ENCODE data around the gene SLC24A3.
A peak's percentile ranks its signal among the peaks of the same experiment; 100 is the strongest.
"Not testable (repeated sequence)": the region's sequence is repeated elsewhere in the genome, so short reads cannot be mapped to it uniquely, and the experiment has no call there.

SLC24A3 gene

GRCh38 chr20:19615629-19616028 is 403.2 kb downstream of the SLC24A3 start:
- no peak for DNase-seq

- DNase-seq = no peak
Observed at GRCh38 chr20:19616081-19616480, 403.6 kb downstream of the SLC24A3 start.

GRCh38 chr20:19616620-19617019 is 404.2 kb downstream of the SLC24A3 start:
- no peak for DNase-seq

GRCh38 chr20:19617256-19617655 is 404.8 kb downstream of the SLC24A3 start:
- DNase-seq = no peak

- no peak for DNase-seq
Observed at GRCh38 chr20:19618711-19619110, 406.3 kb downstream of the SLC24A3 start.

GRCh38 chr20:19619904-19620430 is 407.5 kb downstream of the SLC24A3 start:
- no peak for DNase-seq

GRCh38 chr20:19620446-19620845 is 408.0 kb downstream of the SLC24A3 start:
- no peak for DNase-seq

- DNase-seq = no peak
Observed at GRCh38 chr20:19621072-19621471, 408.6 kb downstream of the SLC24A3 start.

- DNase-seq = no peak
Observed at GRCh38 chr20:19624221-19624965, 412.0 kb downstream of the SLC24A3 start.

- DNase-seq = no peak
Observed at GRCh38 chr20:19625426-19625825, 413.0 kb downstream of the SLC24A3 start.

GRCh38 chr20:19626896-19627295 is 414.5 kb downstream of the SLC24A3 start:
- no peak for DNase-seq

GRCh38 chr20:19628570-19629134 is 416.2 kb downstream of the SLC24A3 start:
- DNase-seq = no peak

GRCh38 chr20:19631410-19631809 is 419.0 kb downstream of the SLC24A3 start:
- no peak for DNase-seq

GRCh38 chr20:19633985-19634384 is 421.5 kb downstream of the SLC24A3 start:
- DNase-seq = no peak

GRCh38 chr20:19639471-19640045 is 427.1 kb downstream of the SLC24A3 start:
- DNase-seq = not testable (repeated sequence)

- DNase-seq = no peak
Observed at GRCh38 chr20:19642860-19643259, 430.4 kb downstream of the SLC24A3 start.

- no peak for DNase-seq
Observed at GRCh38 chr20:19644085-19644484, 431.6 kb downstream of the SLC24A3 start.

GRCh38 chr20:19646963-19647362 is 434.5 kb downstream of the SLC24A3 start:
- no peak for DNase-seq

- no peak for DNase-seq
Observed at GRCh38 chr20:19648024-19648423, 435.6 kb downstream of the SLC24A3 start.

GRCh38 chr20:19649041-19649440 is 436.6 kb downstream of the SLC24A3 start:
- no peak for DNase-seq

- DNase-seq = no peak
Observed at GRCh38 chr20:19652591-19653026, 440.2 kb downstream of the SLC24A3 start.

GRCh38 chr20:19653327-19653726 is 440.9 kb downstream of the SLC24A3 start:
- DNase-seq = no peak

- DNase-seq = peak; percentile 60
Observed at GRCh38 chr20:19654921-19655320, 442.5 kb downstream of the SLC24A3 start.

GRCh38 chr20:19658137-19658536 is 445.7 kb downstream of the SLC24A3 start:
- no peak for DNase-seq
